ENCODE measurements around the gene GABRP. TPM values are rescaled to one million over a fixed set of nuclear protein-coding genes. Genes with fewer than 3 reads are reported as not detected.

The GABRP gene
- total RNA-seq, 1 experiment from 2014 or later: 1.5 TPM

GRCh38 chr5:170752257-170753215 lies 31.0 kb upstream of the GABRP start:
- no CpG with 5 or more reads among the region's 10 CpGs for WGBS (ENCODE audit: extremely low coverage, insufficient read length, low lambda C conversion rate)
- TF ChIP-seq CTCF (conservative IDR thresholded peaks at IDR 0.05): no peak
- H3K4me3 Mint-ChIP-seq: no peak overlapping the region

More at GRCh38 chr5:170752257-170753215, 31.0 kb upstream of the GABRP start:
- Histone ChIP-seq H3K27me3 (ENCODE audit: insufficient read depth, low read length) (no peaks in the 10 kb centered on the region), H3K23me2 (ENCODE audit: insufficient read length, low read depth, low read length, poor library complexity, severe bottlenecking) (no peaks in the 10 kb centered on the region), H3K79me1 (ENCODE audit: insufficient read depth, low read depth, low read length, poor library complexity, severe bottlenecking) (no peaks in the 10 kb centered on the region), H2AFZ (ENCODE audit: low read length) (no peak overlapping the region), H4K5ac (ENCODE audit: insufficient read length, low read depth, low read length) (no peak overlapping the region), H3K79me2 (ENCODE audit: insufficient read depth, low read length) (no peaks in the 10 kb centered on the region), H3K4me2 (ENCODE audit: insufficient read depth, insufficient read length, low read length) (no peak overlapping the region), H2BK5ac (ENCODE audit: insufficient read length, low read length) (no peak overlapping the region), H4K20me1 (ENCODE audit: control insufficient read depth, insufficient read depth, insufficient read length) (no peaks in the 10 kb centered on the region), H3K9me3 (ENCODE audit: control insufficient read depth, low read depth, low read length) (no peaks in the 10 kb centered on the region), H3K14ac (ENCODE audit: insufficient read depth, low read length) (no peak overlapping the region), H2BK20ac (ENCODE audit: low read depth, low read length, poor library complexity, severe bottlenecking) (no peak overlapping the region), H3T11ph (ENCODE audit: low read length) (no peak overlapping the region), H3K56ac (ENCODE audit: insufficient read length, low read depth, low read length) (no peak overlapping the region), H2AK5ac (ENCODE audit: insufficient read length, low read length) (no peak overlapping the region), H3K9ac (ENCODE audit: extremely low read depth, insufficient read length, low read length) (no peak overlapping the region), H2BK120ac (ENCODE audit: low read depth, low read length, poor library complexity, severe bottlenecking) (no peak overlapping the region), H2BK12ac (ENCODE audit: insufficient read length, low read depth, low read length) (no peak overlapping the region), H3K27ac (ENCODE audit: insufficient read length, low read depth, low read length) (no peak overlapping the region), H4K91ac (ENCODE audit: insufficient read length, low read depth, low read length) (peak overlapping the region; percentile 9), H3K4me1 (ENCODE audit: insufficient read depth, low read length) (peaks cover 2% of the 10 kb centered on the region; the same call in 1 of the 2 replicates), H3K23ac (ENCODE audit: insufficient read length, low read depth, low read length) (no peak overlapping the region), H3K4ac (ENCODE audit: low read depth, low read length) (no peak overlapping the region), H3K18ac (ENCODE audit: insufficient read length, low read depth, low read length) (peak overlapping the region; percentile 4), H4K8ac (replicated peaks; ENCODE audit: insufficient read length, low read depth, low read length) (no peak overlapping the region), H2BK15ac (ENCODE audit: low read depth, low read length) (no peak overlapping the region)
- Mint-ChIP-seq H3K36me3 (ENCODE audit: insufficient read depth in 1 of 3, low read depth in 3 of 3) (no peaks in the 10 kb centered on the region; a peak in 2 of 7 replicates), H3K4me1 (peaks cover 17 to 34% of the 10 kb centered on the region in 2 experiments), H3K27me3 (ENCODE audit: low read depth) (peaks cover 3% of the 10 kb centered on the region), H3K27ac (peak overlapping the region in 2 of 3 experiments; percentile 60 to 68; a peak in 2 of 7 replicates), H3K9me3 (peaks cover 0 to 4% of the 10 kb centered on the region in 2 experiments; a peak in 2 of 5 replicates)
- peak; percentile 25 for DNase-seq
